22Rv1 (cell line): ENCODE results near the gene GAREM2.

Experiments
- H3K27ac ChIP-seq: fragments of 450-650 bp; 2 replicates; pipeline ENCODE4 v1.5.1; 2017
- ZFX ChIP-seq: fragments of 450-650 bp; IDR thresholded peaks from 2 replicates; pipeline ENCODE4 v1.6.1; 2017; ENCODE audit warnings: antibody characterized with exemption, borderline replicate concordance
- TF ChIP-seq, protein P1 (sequence below): fragments of 450-650 bp; IDR thresholded peaks from 2 replicates; pipeline ENCODE4 v1.5.1; 2017; ENCODE audit warnings: mild to moderate bottlenecking

GAREM2 gene

DNA sequence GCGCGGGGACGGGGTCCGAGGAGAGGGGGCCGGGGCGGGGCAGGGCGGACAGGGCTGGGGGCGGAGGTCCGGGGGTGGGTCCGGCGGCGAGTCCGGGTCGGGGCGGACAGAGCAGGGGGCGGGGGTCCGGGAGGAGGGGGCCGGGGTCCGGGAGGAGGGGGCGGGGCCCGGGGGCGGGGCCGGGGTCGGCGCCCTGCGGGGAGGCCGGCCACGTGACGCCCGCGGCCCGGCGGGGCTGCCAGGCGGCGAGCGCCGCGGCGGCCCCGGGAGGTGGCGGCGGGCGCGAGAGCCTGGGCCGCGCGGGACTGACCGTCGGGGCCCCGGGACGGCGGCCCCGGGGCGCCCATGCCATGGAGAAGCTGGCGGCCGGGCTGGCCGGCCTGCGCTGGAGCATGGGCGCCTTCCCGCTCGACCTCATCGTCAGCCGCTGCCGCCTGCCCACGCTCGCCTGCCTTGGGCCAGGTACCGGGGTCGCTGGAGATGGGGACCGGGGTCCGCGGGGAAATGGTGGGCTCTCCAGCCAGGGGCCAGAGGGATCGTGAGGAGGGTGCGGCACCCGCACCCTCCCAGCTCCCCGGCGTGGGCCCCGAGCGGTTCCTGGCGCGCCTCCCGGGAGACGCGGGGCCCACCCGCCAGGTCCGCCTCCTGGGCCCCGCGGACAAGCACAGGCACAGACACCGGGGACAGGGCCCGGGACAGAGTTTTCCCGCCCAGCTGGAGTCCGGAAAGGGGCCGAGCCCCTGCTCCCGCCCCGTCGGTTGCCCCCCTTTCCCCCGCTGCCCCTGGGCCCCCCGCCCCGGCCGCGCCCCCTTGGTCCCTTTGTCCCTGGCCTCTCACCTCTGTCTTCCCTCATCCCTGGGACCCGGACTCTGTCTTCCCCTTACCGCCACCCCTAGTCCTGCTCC, at the start of gene GAREM2:
Gene GAREM2, plus strand, starts transcription at position 218 of the 905 bp plus-strand sequence. Its CDS starts 133 bp downstream, at position 351.
- H3K27ac ChIP-seq, result no peak within 1 kb of the TSS
- TF ChIP-seq, protein P1, sequence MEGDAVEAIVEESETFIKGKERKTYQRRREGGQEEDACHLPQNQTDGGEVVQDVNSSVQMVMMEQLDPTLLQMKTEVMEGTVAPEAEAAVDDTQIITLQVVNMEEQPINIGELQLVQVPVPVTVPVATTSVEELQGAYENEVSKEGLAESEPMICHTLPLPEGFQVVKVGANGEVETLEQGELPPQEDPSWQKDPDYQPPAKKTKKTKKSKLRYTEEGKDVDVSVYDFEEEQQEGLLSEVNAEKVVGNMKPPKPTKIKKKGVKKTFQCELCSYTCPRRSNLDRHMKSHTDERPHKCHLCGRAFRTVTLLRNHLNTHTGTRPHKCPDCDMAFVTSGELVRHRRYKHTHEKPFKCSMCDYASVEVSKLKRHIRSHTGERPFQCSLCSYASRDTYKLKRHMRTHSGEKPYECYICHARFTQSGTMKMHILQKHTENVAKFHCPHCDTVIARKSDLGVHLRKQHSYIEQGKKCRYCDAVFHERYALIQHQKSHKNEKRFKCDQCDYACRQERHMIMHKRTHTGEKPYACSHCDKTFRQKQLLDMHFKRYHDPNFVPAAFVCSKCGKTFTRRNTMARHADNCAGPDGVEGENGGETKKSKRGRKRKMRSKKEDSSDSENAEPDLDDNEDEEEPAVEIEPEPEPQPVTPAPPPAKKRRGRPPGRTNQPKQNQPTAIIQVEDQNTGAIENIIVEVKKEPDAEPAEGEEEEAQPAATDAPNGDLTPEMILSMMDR, result no peak

DNA sequence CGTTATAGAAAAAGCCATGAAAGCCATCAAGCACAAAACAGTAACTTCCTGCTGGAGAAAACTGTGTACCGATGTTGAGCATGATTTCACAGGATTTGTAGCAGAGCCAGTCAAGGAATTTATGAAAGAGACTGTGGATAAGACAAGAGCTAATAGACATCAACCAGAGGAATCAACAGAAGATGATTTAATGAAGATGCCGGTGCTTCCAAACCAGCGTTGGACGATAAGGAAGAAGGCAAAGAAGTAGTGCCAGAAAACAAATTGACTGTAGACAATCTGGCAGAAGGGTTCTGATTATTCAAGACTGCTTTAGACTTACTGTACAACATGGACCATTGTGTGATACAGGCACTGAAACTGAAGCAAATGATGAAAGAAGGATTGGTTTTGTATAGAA, 49.5 kb upstream of the GAREM2 start:
- TF ChIP-seq, protein P1, result no peak
- TF ChIP-seq ZFX, result no peak
- no peak overlapping the region for H3K27ac ChIP-seq

DNA sequence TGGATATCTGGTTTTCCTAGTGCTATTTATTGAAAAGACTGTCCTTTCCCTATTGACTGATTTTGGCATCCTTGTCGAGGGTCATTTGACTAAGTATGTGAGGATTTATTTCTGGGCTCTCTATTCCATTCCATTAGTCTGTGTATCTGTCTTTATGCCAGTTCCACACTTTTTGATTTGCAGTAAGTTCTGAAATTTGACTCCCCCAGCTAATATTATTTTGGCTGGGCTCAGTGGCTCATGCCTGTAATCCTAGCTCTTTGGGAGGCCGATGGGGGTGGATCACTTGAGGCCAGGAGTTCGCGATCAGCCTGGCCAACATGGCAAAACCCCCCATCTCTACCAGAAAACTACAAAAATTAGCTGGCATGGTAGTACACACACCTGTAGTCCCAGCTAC, 46.8 kb upstream of the GAREM2 start:
- H3K27ac ChIP-seq, result no peak overlapping the region
- TF ChIP-seq ZFX, result no peak
- TF ChIP-seq, protein P1, result no peak

DNA sequence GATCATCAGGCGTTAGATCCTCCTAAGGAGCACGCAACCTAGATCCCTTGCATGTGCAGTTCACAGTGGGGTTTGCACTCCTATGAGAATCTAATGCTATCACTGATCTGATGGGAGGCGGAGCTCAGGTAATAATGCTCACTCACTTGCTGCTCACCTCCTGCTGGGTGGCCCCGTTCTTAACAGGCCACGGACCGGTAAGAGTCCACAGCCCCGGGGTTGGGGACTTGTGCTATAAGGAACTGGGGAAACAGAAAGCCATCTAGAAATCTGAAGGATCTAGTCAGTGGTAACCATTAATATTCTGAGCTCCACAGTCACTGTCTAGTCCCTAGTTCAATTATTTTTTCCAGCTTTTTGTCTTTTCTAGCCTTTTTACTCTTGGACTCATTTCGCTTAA, 44.7 kb upstream of the GAREM2 start:
- no peak overlapping the region for H3K27ac ChIP-seq
- TF ChIP-seq ZFX, result no peak
- TF ChIP-seq, protein P1, result no peak

DNA sequence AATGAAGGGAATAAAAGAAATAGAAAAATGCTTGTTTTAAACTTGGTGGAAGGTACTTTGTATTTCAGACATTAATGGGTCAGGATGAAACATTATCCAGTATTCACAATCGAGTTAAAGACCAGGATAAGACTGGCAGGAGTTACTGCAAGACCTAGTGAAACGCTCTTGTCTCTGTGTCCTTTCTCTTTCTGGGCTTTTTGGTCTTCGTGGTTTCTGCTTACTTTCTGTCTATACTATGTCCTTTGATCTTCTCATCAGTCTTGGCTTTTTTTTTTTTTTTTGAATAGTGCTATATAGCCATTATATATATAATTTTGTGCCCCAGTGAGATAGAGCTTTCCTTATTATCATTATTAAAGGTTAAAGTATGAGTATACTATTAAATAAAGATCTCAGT, 42.1 kb upstream of the GAREM2 start:
- TF ChIP-seq ZFX, result no peak
- TF ChIP-seq, protein P1, result no peak
- no peak overlapping the region for H3K27ac ChIP-seq

DNA sequence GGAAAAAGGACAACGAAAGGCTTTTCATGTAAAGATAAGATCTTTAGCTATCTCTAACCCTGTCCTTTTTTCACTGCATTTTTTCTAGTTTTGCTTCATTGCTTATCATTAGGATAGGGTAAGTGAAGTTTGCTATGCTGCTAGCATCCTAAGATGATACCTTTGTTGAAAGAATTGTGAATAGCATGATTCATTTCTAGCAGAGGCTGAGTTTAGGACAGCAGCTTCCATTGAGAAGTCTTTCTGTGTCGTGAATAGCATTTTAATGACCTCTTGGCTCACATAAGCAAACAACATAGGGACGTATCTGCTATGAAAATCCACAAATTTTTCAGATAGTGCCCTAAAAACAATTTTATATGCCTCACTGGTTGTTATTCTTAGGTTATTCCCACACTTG, 36.4 kb upstream of the GAREM2 start:
- no peak overlapping the region for H3K27ac ChIP-seq
- TF ChIP-seq, protein P1, result no peak
- TF ChIP-seq ZFX, result no peak
